GM06990 (cell line): ENCODE results near the gene CADPS2.

Experiments used
- DNase-seq: peaks from one replicate; pipeline ENCODE4 v3.0.0-alpha.2; 2011; ENCODE audit not compliant: insufficient read length; ENCODE audit errors: extremely low read depth
- H3K27me3 ChIP-seq: replicated peaks from 2 replicates; pipeline ENCODE4 v1.6.0; 2011; ENCODE audit warnings: low read length; ENCODE audit not compliant: control insufficient read depth, insufficient read depth
- H3K36me3 ChIP-seq: 2 replicates; pipeline ENCODE4 v1.5.1; 2011; ENCODE audit warnings: low read length; ENCODE audit not compliant: control insufficient read depth, insufficient read depth
- H3K4me3 ChIP-seq: replicated peaks from 2 replicates; pipeline ENCODE4 v1.5.1; 2011; ENCODE audit warnings: low read depth, mild to moderate bottlenecking, control low read depth, low read length
- TF ChIP-seq, protein P1 (sequence below): IDR thresholded peaks from 2 replicates; pipeline ENCODE4 v1.5.1; 2011; ENCODE audit warnings: low read length, control low read depth, mild to moderate bottlenecking, inconsistent platforms; ENCODE audit not compliant: insufficient read depth, poor library complexity, severe bottlenecking

CADPS2 gene

DNA sequence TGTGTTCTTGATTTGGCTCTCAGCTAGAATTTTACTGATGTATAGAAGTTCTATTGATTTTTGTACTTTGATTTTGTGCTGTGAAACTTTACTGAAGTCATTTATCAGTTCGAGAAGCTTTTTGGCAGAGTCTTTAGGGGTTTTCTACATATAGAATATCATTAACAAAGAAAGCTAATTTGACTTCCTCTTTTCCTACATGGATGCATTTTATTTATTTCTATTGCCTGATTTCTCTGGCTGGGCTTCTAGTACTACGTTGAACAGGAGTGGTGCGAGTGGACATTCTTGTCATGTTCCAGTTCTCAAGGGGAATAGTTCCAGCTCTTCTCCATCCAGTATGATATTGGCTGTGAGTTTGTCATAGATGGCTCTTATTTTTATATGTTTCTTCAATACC lies 252.8 kb downstream of the CADPS2 start:
- H3K27me3 ChIP-seq, result no peaks in the 10 kb centered on the region
- no peaks in the 10 kb centered on the region for H3K36me3 ChIP-seq
- TF ChIP-seq, protein P1, sequence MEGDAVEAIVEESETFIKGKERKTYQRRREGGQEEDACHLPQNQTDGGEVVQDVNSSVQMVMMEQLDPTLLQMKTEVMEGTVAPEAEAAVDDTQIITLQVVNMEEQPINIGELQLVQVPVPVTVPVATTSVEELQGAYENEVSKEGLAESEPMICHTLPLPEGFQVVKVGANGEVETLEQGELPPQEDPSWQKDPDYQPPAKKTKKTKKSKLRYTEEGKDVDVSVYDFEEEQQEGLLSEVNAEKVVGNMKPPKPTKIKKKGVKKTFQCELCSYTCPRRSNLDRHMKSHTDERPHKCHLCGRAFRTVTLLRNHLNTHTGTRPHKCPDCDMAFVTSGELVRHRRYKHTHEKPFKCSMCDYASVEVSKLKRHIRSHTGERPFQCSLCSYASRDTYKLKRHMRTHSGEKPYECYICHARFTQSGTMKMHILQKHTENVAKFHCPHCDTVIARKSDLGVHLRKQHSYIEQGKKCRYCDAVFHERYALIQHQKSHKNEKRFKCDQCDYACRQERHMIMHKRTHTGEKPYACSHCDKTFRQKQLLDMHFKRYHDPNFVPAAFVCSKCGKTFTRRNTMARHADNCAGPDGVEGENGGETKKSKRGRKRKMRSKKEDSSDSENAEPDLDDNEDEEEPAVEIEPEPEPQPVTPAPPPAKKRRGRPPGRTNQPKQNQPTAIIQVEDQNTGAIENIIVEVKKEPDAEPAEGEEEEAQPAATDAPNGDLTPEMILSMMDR, result no peak
- no peak for DNase-seq
- no peak overlapping the region for H3K4me3 ChIP-seq

DNA sequence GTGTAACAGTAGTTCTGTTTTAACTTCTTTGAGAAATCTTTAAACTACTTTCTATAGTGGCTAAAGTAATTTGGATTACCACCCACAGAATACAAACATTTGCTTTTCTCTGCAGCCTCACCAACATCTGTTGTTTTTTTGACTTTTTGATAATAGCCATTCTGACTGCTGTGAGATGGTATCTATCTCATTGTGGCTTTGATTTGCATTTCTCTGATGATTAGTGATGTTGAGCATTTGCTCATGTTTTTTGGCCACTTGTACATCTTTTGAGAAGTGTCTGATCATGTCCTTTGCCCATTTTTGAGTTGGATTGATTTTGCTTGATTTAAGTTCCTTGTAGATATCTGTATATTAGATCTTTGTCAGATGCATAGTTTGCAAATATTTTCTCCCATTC lies 254.0 kb downstream of the CADPS2 start:
- Histone ChIP-seq H3K36me3 (no peaks in the 10 kb centered on the region), H3K27me3 (no peaks in the 10 kb centered on the region), H3K4me3 (no peak overlapping the region)
- TF ChIP-seq, protein P1, result no peak
- DNase-seq, result no peak

GRCh38 chr7:122629412-122629953 lies 256.8 kb downstream of the CADPS2 start:
- no peak overlapping the region for H3K4me3 ChIP-seq
- no peak for DNase-seq
- no peaks in the 10 kb centered on the region for H3K36me3 ChIP-seq
- no peaks in the 10 kb centered on the region for H3K27me3 ChIP-seq
- TF ChIP-seq, protein P1, result no peak

GRCh38 chr7:122628651-122629411 lies 257.4 kb downstream of the CADPS2 start:
- no peaks in the 10 kb centered on the region for H3K36me3 ChIP-seq
- no peak for DNase-seq
- TF ChIP-seq, protein P1, result no peak
- no peak overlapping the region for H3K4me3 ChIP-seq
- no peaks in the 10 kb centered on the region for H3K27me3 ChIP-seq

DNA sequence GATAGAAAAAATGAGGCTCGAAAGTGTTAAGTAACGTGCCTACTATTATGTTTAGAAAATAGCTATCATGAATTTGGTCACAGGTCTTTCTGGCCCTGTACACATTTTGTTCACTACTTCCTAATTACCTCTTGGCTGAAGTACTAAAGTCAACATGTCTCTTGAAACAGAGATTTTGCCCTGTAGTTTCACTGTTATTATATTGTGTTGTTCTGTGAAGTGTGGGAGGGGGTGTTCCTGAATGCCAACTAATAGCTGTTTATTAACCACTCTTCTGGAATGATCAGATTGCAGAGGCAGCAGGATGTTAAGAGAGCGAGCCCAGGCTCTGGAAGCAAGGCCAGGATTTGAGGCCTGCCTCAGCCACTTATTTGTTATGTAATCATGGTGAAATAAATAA lies 259.5 kb downstream of the CADPS2 start:
- TF ChIP-seq, protein P1, result no peak
- no peak for DNase-seq
- Histone ChIP-seq H3K27me3 (no peaks in the 10 kb centered on the region), H3K4me3 (no peak overlapping the region), H3K36me3 (no peaks in the 10 kb centered on the region)
